ENCODE results near the gene NDUFA8.
"Not testable (repeated sequence)": the region's sequence is repeated elsewhere in the genome, so short reads cannot be mapped to it uniquely, and the experiment has no call there.

Gene NDUFA8

DNA sequence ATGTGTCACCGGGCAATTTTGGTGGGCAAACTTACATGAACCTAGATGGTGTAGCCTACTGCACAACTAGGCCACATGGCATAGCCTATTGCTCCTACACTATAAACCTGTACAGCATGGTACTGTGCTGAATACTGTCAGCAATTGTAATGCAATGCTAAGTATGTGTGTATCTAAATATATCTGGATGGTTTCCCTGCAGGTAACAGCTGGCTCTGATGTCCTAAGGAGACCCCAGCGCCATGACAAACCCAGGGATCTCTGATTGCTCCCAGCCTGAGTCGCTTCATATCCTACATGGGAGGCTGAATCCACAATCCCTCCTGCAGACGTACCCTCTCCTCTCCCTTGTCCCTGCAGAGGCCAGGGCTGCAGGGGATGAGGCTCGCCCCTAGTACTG lies 39.9 kb downstream of the NDUFA8 start:
- H3K27ac ChIP-seq = no peak overlapping the region
- no peak for TF ChIP-seq CTCF (IDR thresholded peaks at IDR 0.05; ENCODE audit: low read depth, low read length)
- peaks cover 5% of the 10 kb centered on the region for H3K27me3 ChIP-seq (ENCODE audit: insufficient read depth, low read depth, severe bottlenecking)
- no peak for DNase-seq
- no peak overlapping the region for H3K4me3 ChIP-seq (ENCODE audit: low read depth, low read length)
- H3K36me3 ChIP-seq = no peaks in the 10 kb centered on the region
- no peaks in the 10 kb centered on the region for H3K9me3 ChIP-seq (ENCODE audit: severe bottlenecking)

DNA sequence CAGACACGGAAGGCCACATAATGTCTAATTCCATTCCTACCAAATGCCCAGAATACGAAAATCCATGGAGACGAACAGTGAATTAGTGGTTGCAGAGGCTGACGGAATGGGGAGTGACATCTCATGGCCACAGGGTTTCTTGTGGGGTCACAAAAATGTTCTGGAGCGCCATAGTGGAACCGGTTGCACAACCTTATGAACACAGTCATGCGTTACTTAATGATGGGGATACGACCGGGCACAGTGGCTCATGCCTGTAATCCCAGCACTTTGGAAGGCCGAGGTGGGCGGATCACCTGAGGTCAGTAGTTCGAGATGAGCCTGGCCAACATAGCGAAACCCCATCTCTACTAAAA lies 40.4 kb downstream of the NDUFA8 start:
- Histone ChIP-seq H3K9me3 (ENCODE audit: severe bottlenecking) (no peaks in the 10 kb centered on the region), H3K27ac (no peak overlapping the region), H3K4me3 (ENCODE audit: low read depth, low read length) (no peak overlapping the region), H3K36me3 (no peaks in the 10 kb centered on the region), H3K27me3 (ENCODE audit: insufficient read depth, low read depth, severe bottlenecking) (peaks cover 3% of the 10 kb centered on the region)
- no peak for TF ChIP-seq CTCF (IDR thresholded peaks at IDR 0.05; ENCODE audit: low read depth, low read length)
- DNase-seq = no peak

GRCh38 chr9:122118343-122119165 lies 41.0 kb downstream of the NDUFA8 start:
- Histone ChIP-seq H3K27ac (no peak overlapping the region), H3K27me3 (ENCODE audit: insufficient read depth, low read depth, severe bottlenecking) (peaks cover 3% of the 10 kb centered on the region)
- no peak for TF ChIP-seq CTCF (IDR thresholded peaks at IDR 0.05; ENCODE audit: low read depth, low read length)

DNA sequence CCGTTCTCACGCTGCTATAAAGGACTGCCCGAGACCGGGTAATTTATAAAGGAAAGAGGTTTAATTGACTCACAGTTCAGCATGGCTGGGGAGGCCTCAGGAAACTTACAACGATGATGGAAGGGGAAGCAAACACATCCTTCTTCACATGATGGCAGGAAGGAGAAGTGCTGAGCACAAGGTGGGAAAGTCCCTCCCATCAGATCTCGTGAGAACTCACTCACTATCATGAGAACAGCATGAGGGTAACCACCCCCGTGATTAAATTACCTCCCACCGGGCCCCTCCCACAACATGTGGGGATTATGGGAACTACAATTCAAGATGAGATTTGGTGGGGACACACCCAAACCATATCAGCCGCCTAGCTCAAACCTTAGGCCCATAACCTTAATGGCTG lies 42.3 kb downstream of the NDUFA8 start:
- not testable (repeated sequence) for H3K27me3 ChIP-seq (ENCODE audit: insufficient read depth, low read depth, severe bottlenecking); DNase-seq; H3K9me3 ChIP-seq (ENCODE audit: severe bottlenecking); H3K27ac ChIP-seq; H3K36me3 ChIP-seq; H3K4me3 ChIP-seq (ENCODE audit: low read depth, low read length)

More at GRCh38 chr9:122118343-122119165, 41.0 kb downstream of the NDUFA8 start:
- Histone ChIP-seq H3K36me3 (no peaks in the 10 kb centered on the region), H3K9me3 (ENCODE audit: severe bottlenecking) (no peaks in the 10 kb centered on the region), H3K4me3 (ENCODE audit: low read depth, low read length) (no peak overlapping the region)
- no peak for DNase-seq

DNA sequence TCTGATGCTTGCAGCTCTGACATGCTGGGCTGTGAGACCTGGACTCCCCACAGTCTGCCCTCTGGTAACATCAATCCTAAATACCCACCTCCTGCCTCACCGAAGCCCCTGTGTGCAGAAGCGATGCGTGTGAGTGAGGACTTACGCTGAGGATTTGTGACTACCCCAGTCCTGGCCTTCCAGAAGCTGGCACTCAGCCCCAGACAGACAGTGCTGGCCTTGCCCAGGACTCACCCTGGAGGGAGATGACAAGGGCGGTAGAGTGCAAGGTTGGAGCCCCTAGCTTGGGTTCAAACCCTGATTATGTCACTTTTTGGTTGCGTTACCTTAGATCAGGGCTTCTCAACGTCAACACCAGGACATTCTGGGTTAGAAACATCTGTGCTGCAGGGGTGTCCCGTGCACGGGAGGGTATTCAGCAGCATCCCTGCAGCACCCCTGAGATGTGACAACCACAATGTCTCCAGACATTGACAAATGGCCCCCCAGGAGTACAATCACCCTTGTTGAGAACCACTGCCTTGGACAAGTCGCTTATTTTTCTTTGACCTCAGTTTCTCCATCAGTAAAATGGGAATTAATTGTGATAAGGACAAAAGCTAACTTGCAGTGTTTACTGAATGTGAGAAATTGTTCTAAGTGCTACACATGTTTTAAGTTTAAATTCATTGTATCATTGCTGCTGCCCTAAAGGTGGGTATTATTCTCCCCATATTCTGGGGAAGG lies 43.0 kb downstream of the NDUFA8 start:
- H3K9me3 ChIP-seq (ENCODE audit: severe bottlenecking) = no peaks in the 10 kb centered on the region
- H3K4me3 ChIP-seq (ENCODE audit: low read depth, low read length) = no peak overlapping the region
- no peak for DNase-seq
- no peaks in the 10 kb centered on the region for H3K27me3 ChIP-seq (ENCODE audit: insufficient read depth, low read depth, severe bottlenecking)
- H3K36me3 ChIP-seq = no peaks in the 10 kb centered on the region
- TF ChIP-seq CTCF (IDR thresholded peaks at IDR 0.05; ENCODE audit: low read depth, low read length) = no peak
- H3K27ac ChIP-seq = no peak overlapping the region

- Histone ChIP-seq H3K27ac (no peak overlapping the region), H3K36me3 (no peaks in the 10 kb centered on the region), H3K4me3 (ENCODE audit: low read depth, low read length) (no peak overlapping the region), H3K27me3 (ENCODE audit: insufficient read depth, low read depth, severe bottlenecking) (no peaks in the 10 kb centered on the region), H3K9me3 (ENCODE audit: severe bottlenecking) (no peaks in the 10 kb centered on the region)
- TF ChIP-seq CTCF (IDR thresholded peaks at IDR 0.05; ENCODE audit: low read depth, low read length) = no peak
- DNase-seq = no peak
These were observed 43.5 kb downstream of the NDUFA8 start for GRCh38 chr9:122116040-122116439.

Measured in WERI-Rb-1 (cell line).